GM12892 (cell line): Measurements from ENCODE around the gene BAK1.

Source experiments
- POLR2AphosphoS5 ChIP-seq: IDR thresholded peaks from 2 replicates; pipeline ENCODE4 v1.6.1; 2011; ENCODE audit warnings: low read depth, low read length, control low read depth
- TAF1 ChIP-seq: IDR thresholded peaks from 2 replicates; pipeline ENCODE4 v1.6.1; 2011; ENCODE audit warnings: low read depth, mild to moderate bottlenecking, control low read depth, low read length, borderline replicate concordance

DNA sequence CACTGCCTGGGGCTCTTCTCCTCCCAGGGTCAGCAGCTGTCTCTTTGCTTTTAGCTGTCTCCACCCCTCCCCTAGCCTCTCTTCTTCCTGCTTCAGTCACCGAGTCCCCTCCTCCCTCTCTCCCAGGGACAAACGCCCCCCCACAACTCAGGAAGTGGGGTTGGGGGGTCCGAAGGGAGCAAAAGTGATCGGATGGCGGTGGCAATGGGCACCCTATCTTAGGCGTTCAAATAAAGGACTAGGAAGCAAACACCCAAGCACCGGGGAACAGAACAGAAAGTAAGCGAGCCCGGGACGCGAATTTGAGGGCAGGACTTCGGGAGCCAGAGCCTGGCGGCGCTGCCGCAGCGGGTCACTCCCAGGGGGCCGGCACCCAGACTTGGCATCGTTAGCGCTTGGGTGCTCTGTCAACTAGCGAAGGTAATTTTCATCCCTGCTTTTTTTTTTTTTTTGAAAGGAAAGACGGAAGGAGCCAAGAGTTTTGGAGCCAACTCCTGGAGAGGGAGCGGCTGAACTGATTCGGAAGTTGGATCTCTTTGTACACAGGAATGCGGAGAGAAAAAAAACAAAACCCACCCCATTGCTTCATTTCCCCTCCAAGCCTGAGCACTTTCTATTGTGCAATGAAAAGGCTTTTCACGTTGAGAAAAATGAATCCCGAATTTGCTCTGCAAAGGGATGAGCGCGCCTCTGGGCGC lies 40.2 kb upstream of the BAK1 start:
- TF ChIP-seq POLR2AphosphoS5 (no peak), TAF1 (no peak)
